ELR (cell line): ENCODE measurements around the gene LMO3.

Source experiments
- DNase-seq: peaks from one replicate; pipeline ENCODE4 v3.0.0-alpha.2; 2015; ENCODE audit warnings: low read depth

LMO3 gene

GRCh38 chr12:16606117-16606200 is at the start of gene LMO3:
Gene LMO3 (minus strand): TSS chr12:16606162. CDS start chr12:16600860, 5,302 bp downstream.
- DNase-seq = no peak

GRCh38 chr12:16636435-16637055 is 30.6 kb upstream of the LMO3 start:
- no peak for DNase-seq

GRCh38 chr12:16634786-16635185 is 28.8 kb upstream of the LMO3 start:
- no peak for DNase-seq

- no peak for DNase-seq
Observed at GRCh38 chr12:16626991-16627390, 21.0 kb upstream of the LMO3 start.

- no peak for DNase-seq
Observed at GRCh38 chr12:16622338-16622737, 16.4 kb upstream of the LMO3 start.

- no peak for DNase-seq
Observed at GRCh38 chr12:16619537-16619936, 13.6 kb upstream of the LMO3 start.

- DNase-seq = no peak
Observed at GRCh38 chr12:16618256-16618655, 12.3 kb upstream of the LMO3 start.

GRCh38 chr12:16613199-16613598 is 7.2 kb upstream of the LMO3 start:
- no peak for DNase-seq

GRCh38 chr12:16612647-16613046 is 6.7 kb upstream of the LMO3 start:
- DNase-seq = no peak

- DNase-seq = no peak
Observed at GRCh38 chr12:16611146-16611545, 5.2 kb upstream of the LMO3 start.

- no peak for DNase-seq
Observed at GRCh38 chr12:16610743-16611142, 4.8 kb upstream of the LMO3 start.

- DNase-seq = no peak
Observed at GRCh38 chr12:16610001-16610585, 4.1 kb upstream of the LMO3 start.

- DNase-seq = peak; percentile 3
Observed at GRCh38 chr12:16608946-16609539, 3.1 kb upstream of the LMO3 start.

GRCh38 chr12:16607906-16608775 is 2.2 kb upstream of the LMO3 start:
- no peak for DNase-seq

- no peak for DNase-seq
Observed at GRCh38 chr12:16606991-16607390, 1.0 kb upstream of the LMO3 start.

GRCh38 chr12:16606201-16606849 is 363 bp upstream of the LMO3 start:
- DNase-seq = peak; percentile 8

- DNase-seq = peak; percentile 4
Observed at GRCh38 chr12:16605642-16606116, 283 bp downstream of the LMO3 start.

GRCh38 chr12:16604596-16605252 is 1.2 kb downstream of the LMO3 start:
- no peak for DNase-seq

GRCh38 chr12:16603916-16604575 is 1.9 kb downstream of the LMO3 start:
- DNase-seq = no peak

GRCh38 chr12:16603260-16603915 is 2.6 kb downstream of the LMO3 start:
- no peak for DNase-seq

- DNase-seq = no peak
Observed at GRCh38 chr12:16602412-16602811, 3.5 kb downstream of the LMO3 start.
